Embryonic facial prominence (tissue), 1 donor: Measurements from ENCODE around the gene MEIS3.
"Not testable (repeated sequence)": the region's sequence is repeated elsewhere in the genome, so short reads cannot be mapped to it uniquely, and the experiment has no call there.

ENCODE experiments used
- DNase-seq: peaks from one replicate; pipeline ENCODE4 v3.0.0-alpha.2; 2016; ENCODE audit errors: extremely low spot score

The MEIS3 gene

DNA sequence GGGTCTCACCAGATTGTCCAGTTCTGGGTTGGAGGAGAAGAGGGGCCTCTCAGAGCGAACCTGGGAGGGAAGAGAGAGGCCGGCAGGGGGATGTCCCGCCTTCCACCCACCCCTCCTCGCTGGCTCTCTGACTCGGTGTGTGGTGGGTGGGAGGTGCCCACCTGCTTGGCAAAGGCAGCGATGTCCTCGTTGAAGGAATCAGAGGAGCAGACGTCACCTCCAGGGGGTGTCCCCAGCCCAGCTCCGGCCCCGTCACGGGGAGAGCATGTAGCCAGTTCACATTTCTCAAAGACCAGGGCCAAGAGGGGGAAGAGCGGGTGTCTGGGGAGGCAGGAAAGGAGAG lies 2.7 kb downstream of the MEIS3 start:
- no peak for DNase-seq

DNA sequence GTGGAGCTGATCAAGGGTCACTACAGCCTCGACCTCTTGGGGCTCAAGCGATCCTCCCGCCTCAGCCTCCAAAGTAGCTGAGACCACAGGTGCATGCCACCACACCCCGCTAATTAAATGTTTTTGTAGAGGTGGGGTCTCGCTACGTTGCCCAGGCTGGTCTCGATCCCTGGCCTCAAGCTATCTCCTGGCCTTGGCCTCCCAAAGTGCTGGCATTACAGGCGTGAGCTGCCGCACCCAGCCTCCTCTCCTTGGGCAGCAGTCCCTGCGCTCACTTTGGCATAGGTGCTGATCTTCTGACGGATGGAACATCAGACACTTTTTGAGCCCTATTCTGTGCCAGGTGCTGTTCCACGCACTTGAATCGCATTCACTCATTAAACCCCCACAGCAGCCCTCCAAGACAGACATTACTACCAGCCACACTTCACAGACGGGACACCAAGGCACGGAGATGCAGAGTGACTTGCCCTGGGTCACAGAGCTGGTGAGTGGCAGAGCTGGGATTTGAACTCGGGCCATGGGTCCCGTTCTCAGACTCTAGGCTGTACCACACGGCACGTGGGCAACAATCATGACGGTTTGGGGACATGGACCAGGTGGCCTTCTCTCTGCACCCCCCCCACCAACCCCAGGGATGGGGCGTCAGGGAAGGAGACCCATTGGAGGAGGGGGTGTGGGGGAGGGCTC lies 3.2 kb downstream of the MEIS3 start:
- DNase-seq: no peak

DNA sequence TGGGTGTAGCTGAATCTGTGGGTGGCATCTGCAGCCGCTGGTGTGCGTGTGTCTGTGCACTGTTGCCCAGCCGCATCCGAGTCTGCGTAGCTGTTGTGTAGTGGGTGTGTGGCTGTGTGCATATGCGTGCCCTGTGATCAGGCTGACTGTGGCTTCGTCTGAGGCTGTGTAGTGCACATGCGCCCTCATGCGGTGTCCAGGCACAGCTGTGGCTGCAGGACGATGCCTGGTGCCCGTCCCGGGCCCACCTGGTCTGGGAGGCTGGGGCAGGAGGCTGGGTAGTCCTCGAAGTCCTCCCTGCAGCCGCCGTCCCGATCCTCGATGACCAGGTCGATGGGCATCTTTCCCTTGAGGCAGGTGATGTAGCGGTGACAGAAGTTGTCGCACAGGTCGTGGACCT lies 4.9 kb downstream of the MEIS3 start:
- no peak for DNase-seq

DNA sequence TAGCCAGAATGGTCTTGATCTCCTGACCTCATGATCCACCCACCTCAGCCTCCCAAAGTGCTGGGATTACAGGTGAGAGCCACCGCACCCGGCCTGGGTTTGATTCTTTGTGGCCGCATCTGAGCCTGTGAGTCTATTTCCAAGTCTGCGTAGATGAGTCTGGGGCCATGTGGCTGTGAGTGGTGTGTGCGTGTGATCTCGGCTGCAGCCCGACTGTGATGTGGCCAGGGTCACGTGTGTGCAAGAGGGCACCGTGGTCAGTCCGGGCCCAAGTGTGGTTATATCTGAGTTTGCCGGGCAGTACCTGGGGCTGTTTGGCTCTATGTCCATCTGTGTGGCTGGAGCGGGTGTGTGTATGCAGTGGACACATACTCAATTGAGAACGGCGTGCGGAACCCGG lies 5.4 kb downstream of the MEIS3 start:
- DNase-seq: no peak

DNA sequence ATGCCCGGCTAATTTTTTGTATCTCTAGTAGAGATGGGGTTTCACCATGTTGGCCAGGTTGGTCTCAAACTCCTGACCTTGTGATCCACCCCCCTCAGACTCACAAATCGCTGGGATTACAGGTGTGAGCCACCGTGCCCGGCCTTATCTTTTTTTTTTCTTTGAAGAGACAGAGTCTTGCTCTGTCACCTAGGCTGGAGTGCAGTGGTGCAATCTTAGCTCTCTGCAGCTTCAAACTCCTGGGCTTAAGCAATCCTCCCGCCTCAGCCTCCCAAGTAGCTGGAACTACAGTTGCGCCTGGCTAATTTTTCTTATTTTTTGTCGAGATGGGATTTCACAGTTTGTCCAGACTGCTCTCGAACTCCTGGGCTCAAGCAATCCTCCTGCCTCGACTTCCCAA lies 7.6 kb downstream of the MEIS3 start:
- not testable (repeated sequence) for DNase-seq

DNA sequence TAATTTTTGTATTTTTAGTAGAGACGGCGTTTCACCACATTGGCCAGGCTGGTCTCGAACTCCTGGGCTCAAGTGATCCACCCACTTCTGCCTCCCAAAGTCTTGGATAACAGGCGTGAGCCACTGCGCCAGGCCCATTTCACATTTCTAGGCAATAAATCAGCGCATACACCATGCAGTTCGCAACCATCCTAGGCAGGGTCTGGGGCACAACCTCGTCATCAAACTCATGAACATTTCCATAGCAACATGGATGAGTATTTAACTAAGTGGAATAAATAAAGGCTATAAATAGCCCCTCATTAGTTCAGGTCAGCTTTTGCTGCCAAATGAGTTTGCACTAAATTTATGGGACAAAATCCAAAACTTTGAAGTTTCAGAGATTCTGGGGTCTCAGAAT lies 8.2 kb downstream of the MEIS3 start:
- DNase-seq: no peak

DNA sequence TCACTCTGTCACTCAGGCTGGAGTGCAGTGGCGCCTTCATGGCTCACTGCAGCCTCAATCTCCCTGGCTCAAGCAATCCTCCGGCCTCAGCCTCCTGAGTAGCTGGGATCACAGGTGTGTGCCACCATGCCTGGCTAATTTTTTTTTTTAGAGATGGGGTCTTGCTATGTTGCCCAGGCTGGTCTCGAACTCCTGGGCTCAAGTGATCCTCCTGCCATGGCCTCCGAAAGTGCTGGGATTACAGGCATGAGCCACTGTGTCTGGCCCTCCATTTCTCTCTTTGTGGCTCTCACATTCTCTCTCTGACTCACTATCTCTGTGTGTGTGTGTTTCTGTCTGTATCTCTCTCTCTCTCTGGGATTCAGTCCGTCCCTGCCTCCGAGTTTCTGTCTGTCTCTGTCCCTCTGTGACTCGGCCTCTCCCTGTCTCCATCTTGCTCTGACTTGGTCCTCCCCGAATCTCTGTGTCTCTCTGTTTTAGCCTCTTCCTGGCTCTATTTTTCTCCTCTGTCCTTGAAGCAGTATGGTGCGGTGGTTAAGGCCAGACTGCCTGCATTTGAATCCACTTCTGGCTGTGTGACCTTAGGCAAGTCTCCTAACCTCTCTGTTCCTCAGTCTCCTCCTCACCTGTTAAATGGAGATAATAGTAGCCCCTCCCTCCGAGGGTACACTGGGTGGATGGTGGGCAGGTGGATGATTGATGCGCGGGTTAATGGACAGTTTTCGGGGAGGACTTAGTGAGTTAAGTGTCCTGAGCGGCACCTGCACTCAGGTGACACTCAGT lies 11.0 kb downstream of the MEIS3 start:
- DNase-seq: no peak

DNA sequence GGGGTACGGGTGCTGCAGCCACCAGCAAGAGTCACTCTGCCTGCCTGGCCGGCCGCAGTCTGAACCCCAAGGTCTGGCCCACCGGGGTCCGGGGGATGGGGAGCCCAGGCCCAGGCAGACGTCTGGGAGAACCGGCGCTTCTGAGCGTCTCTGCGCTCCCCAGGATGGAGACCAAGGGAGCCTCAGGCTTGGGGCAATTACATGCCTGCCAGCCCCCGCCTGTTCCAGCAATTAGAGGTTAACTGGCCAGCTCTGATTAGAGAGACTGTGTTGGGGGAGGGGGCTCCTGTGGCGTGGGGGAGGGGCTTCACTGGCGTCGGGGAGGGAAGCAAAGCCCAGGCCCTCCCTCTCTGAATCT lies 11.9 kb downstream of the MEIS3 start:
- no peak for DNase-seq

DNA sequence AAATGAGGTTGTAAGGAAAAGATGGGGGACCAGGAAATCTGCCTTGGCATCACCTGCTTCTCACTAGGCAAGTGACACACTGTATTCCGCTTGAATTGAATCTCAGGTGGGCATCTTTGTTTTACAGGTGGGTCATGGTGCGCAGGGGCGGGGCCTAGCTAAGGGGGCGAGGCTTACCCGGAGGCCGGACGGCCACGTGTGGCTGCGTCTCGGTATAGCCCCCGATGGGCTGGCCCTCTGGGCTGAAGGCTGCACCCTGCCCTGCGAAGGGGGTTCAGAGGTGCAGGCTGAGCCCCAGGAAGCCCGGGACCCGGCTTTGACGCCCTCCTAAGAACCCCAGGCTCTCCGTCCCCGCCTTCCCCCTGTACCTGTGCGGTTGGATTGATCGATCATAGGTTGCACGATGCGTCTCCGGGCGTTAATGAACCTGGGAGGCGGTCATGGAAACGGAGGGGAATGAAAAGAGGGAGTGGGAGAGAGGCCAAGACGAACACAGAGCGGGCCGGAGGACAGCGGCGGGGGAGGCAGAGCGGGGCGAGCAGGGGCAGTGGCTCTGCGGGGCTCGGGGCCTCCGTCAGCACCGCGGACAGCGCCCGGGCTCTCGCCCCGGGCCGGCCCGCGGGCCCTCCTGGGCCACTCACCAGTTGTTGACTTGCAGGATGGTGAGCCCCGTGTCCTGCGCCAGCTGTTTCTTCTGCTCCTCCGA lies 12.5 kb downstream of the MEIS3 start:
- no peak for DNase-seq

DNA sequence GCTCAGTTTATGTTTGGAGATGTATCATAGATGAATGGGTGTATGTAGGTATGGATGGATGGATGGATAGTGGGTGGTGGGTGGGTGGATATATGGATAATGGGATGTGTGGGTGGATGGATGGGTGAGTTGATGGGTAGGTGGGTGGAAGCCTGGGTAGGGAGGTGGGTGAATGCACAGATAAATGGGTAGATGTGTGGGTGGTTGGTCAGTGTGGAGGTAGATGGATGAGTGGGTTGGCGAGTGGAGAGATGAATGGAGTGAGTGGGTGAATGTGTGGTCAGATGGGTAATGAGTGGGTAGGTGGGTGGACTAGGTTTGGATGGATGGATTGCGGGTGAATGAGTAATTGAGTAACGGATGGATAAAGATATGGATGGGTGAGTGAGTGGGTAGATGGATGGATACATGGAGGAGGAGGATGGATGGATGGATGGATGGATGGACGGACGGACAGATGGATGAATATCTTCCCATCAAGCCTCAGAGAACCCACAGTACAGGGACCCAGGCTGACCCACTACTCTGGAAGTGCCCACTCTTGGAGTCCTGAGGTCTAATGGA lies 13.4 kb downstream of the MEIS3 start:
- DNase-seq: no peak

DNA sequence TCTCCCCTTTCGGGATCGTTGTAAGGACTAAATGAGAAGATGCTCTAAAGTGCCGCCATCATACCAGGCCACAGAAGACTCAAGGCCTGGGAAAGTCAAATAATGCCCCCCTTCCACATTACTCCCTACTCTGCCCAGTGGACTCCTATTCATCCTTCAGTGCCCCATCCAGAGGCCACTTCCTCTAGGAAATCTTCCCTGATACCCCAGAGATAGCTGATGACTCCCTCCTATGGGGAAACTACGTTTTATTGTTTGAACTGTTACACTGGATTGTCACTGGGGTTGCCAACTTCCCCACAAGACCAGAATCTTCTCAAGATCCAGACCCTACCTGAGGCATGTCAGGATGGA lies 14.2 kb downstream of the MEIS3 start:
- DNase-seq: no peak

DNA sequence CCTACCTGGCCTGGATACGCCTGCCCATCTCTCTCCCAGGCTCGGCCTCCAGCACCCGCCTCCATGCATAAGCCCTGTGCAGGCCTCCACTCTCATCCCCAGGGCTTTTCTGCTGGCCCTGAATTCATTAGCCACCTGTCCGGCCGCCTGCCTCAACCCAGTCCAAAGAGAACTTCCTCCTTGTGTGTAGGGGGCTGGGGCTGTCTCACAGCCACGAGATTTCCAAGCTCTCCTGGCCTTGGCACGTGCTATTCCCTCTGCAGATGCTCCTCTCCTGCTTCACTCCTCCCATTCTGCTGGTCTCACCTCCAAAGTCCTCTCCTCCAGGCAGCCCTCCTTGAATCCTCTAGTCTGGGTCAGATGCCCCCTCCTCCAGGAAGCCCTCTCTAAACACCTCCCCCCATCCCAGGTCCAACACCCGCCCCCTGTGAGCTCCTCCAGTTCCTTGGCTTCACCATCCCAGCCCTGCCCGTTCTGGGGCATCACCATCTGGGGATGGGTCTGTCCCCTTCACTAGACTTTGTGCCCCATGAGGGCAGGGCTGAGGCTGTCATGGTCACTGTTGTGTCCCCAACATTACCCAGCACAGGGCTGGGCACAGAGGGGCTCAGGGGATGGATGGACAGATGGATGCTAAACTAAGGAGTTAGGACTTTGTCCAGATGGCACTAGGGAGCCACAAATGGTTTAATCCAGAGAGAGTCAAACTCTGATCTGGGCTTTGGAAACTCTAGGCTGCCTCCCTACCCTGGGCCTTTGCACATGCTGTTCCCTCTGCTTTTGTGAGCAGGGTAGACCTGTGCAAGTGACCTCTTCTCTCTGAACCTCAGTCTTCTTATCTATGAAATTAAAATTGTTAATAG lies 14.8 kb downstream of the MEIS3 start:
- no peak for DNase-seq

DNA sequence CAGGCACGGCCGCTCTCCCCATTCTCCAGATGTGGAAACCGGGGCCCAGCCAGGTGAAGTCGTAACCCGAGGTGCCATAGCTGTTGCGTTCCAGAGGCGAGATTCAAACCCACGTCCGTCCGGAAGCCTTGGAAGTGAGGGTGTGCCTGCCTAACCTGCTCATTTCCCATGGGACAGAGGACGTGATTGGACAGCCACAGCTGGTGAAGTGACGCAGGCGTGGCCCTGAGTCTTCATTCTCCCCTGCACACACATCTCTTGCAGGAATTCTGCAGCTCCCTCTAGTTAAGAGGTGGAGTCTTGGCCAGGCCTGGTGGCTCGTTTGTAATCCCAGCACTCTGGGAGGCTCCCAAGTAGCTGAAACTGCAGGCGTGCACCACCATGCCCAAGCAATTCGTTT lies 16.8 kb downstream of the MEIS3 start:
- DNase-seq: no peak

DNA sequence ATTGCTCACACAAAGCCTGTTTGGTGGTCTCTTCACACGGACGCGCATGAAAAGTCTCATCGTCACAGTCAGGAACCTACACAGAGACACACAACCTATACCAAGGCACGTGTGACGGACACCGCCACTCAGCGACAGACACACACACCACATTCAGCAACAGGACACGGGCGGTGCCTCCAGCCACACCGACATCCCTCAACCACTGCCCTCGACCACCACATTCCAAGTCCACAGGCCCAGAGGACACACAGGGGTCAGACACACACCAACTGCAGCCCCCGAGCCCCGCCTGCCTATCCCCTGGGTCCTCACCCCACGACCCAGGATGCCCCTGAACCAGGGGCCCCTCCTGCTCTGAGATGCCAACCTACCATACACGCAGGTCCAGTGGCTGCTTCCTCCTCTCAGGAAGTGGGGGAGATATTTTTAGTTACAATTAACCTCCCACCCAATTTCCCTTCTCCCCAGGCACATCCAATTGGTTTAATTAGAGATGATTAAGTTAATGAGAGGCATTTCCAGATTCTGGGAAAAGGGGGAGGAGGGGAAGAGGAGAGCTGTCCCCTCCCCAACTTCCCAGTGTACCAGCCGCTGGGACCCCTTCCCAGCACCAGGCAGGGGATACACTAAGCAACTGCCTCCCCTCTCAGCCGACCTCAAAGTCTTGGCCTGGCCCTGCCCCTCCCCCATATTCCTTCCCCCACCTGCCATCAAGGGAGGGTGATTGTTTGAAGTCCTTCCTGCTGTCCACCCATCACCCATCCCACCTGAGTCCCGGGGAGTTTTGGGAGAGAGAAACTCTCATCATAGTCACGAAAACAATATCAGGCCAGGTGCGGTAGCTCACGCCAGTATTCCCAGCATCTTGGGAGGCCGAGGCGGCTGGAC lies 20.4 kb downstream of the MEIS3 start:
- no peak for DNase-seq

DNA sequence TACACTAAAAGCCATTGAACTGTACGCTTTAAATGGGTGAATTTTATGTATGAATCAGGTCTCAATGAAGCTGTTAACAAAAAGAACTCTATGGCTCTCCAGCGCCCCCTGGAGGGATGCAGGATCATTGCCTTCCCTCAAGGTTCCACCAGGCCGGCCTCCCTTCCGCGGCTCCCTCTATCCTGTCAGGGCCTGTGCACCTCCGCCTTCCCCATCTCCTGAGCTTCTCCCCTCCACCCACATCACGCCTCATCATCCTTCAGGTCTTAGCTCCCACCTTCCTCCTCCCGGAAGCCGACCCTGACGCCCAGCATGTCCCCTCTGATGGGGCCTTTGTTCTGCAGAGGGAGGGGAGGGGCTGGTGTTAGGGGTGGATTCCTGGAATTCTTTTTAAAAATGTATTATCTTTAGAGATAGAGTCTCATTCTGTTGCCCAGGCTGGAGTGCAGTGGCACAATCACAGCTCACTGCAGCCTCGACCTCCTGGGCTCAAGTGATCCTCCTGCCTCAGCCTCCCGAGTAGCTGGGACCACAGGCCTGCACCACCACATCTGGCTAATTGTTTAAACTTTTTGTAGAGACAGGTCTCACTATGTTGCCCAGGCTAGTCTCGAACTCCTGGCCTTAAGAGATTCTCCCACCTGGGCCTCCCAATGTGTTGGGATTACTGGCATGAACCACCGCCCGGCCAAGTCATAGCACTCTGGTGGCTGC lies 27.7 kb downstream of the MEIS3 start:
- DNase-seq: no peak

DNA sequence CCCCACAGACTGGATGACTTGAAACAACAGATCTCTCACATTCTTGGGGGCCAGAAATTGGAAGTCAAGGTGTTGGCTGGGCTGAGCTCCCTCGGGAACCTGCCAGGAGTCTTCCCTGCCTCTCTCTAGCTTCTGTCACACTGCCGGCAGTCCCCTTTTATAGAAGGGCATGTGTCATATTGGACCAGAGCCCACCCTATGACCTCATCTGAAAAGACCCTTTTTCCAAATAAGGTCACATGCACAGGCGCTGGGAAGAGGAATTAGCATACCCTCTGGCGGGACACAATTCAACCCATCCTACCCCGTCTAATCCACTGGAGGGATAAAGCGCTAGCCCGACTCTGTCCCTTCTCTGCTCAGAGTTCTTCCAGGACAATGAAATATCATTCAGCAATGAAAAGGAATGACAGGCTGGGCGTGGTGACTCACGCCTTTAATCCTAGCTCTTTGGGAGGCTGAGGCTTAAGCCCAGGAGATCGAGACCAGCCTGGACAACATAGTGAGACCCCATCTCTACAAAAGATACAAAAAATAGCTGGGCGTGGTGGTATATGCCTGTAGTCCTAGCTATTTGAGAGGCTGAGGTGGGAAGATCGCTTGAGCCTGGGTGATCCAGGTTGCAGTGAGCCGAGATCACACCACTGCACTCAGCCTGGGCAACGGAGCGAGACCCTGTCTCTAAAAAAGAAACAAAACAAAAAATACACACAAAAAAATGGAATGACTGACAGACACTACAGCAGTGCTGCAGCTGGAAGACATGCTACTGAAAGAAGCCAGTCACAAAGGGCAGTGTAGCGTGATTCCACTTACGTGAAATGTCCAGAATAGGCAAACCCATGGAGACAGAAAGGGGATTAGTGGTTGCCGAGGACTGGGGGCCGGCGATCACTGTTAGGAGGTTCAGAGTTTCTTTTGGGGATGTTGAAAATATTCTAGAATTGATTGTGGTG lies 28.5 kb downstream of the MEIS3 start:
- DNase-seq: no peak

DNA sequence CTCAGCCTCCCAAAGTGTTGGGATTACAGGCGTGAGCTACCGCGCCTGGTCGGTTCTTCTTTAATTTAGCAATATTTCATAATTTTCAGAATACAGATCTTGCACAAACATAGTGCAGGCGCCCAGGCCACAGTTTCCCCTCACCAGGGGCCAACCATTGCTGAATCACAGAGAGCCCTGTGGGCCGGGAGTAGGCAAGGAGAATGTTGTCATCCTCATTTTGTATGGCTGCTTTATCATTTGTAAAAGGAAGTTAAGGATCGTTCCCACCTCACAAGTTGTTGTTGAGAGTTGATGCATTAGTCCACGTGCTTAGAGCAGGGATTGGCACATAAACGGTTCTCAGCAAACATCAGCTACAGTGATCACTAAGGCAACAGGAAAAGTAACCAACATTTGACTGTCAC lies 30.2 kb downstream of the MEIS3 start:
- no peak for DNase-seq

DNA sequence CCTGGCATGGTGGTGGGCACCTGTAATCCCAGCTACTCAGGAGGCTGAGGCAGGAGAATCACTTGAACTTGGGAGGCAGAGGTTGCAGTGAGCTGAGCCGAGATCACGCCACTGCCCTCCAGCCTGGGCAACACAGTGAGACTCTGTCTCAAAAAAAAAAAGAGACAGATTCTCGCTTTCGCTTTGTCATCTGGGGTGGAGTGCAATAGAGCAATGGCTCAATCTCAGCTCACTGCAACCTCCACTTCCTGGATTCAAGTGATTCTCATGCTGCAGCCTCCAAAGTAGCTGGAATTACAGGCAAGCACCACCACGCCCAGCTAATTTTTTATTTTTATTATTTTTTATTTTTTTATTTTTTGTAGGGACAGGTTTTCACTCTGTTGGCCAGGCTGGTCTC lies 30.6 kb downstream of the MEIS3 start:
- not testable (repeated sequence) for DNase-seq

DNA sequence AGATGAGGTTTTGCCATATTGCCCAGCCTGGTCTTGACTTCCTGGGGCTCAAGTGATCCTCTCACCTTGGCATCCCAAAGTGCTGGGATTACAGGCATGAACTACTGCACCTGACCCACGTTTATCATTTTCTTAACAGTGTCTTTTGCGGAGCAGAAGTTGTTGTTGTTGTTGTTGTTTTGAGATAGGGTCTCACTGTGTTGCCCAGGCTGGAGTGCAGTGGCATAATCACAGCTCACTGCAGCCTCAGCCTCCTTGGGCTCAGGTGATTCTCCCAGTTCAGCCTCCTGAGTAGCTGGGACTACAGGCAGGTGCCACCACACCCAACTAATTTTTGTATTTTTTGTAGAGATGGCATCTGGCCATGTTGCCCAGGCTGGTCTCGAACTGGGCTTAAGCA lies 31.7 kb downstream of the MEIS3 start:
- not testable (repeated sequence) for DNase-seq
